ENCODE measurements around the gene THSD7B.

DNA sequence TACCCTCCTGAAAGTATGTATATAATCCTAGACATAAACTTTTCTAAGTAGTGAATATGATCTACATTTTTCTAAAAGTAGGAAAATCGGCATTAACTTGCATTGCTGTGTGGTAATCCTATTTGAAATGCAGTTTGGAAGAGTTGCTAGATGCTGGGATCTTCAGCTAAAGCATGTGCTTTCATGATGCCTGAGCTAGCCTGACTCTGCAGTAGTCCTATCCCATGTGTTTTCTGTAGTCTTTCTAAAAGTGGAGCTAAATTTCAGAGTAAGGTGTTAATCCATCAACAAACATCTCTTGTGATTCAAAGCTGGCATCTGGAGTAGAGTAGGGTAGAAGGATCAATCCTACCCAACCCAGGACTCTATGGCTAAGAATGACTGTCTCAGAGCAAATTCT lies 229.4 kb downstream of the THSD7B start:
- TF ChIP-seq, protein P1, sequence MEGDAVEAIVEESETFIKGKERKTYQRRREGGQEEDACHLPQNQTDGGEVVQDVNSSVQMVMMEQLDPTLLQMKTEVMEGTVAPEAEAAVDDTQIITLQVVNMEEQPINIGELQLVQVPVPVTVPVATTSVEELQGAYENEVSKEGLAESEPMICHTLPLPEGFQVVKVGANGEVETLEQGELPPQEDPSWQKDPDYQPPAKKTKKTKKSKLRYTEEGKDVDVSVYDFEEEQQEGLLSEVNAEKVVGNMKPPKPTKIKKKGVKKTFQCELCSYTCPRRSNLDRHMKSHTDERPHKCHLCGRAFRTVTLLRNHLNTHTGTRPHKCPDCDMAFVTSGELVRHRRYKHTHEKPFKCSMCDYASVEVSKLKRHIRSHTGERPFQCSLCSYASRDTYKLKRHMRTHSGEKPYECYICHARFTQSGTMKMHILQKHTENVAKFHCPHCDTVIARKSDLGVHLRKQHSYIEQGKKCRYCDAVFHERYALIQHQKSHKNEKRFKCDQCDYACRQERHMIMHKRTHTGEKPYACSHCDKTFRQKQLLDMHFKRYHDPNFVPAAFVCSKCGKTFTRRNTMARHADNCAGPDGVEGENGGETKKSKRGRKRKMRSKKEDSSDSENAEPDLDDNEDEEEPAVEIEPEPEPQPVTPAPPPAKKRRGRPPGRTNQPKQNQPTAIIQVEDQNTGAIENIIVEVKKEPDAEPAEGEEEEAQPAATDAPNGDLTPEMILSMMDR (conservative IDR thresholded peaks at IDR 0.05 in 1 of 2, IDR thresholded peaks at IDR 0.05 in 1 of 2; ENCODE audit: extremely low read depth in 1 of 2, insufficient read depth in 1 of 2, low read depth in 1 of 2, low read length in 2 of 2), result no peak
- TF ChIP-seq EZH2 (IDR thresholded peaks at IDR 0.05; ENCODE audit: borderline replicate concordance, low read length), result no peak

All from mammary epithelial cell (primary cell).